CD4-positive, alpha-beta T cell treated with Interferon gamma for 1 hour (primary cell): ENCODE data around the gene RNF38.

Source experiments
- DNase-seq: peaks from one replicate; pipeline ENCODE4 v3.0.0-alpha.2; 2020

RNF38 gene

GRCh38 chr9:36289836-36290435 is 110.1 kb downstream of the RNF38 start:
- DNase-seq = no peak

GRCh38 chr9:36288070-36288469 is 112.0 kb downstream of the RNF38 start:
- no peak for DNase-seq
